Lower leg skin (tissue), 4 donors: ENCODE results near the gene DTYMK. TPM values are rescaled to one million over a fixed set of nuclear protein-coding genes. Genes with fewer than 3 reads are reported as not detected.

ENCODE experiments used
- DNase-seq, 2 donors: peaks; one replicate each; pipeline ENCODE4 v3.0.0-alpha.2; 2019; ENCODE audit warnings: low spot score in 2 of 2
- H3K4me3 ChIP-seq: fragments of 200-600 bp; sonication (generic); 2 replicates; pipeline ENCODE4 v1.5.1; 2017; ENCODE audit warnings: mild to moderate bottlenecking, low read depth; ENCODE audit not compliant: poor library complexity, severe bottlenecking
- CTCF ChIP-seq, 3 donors: fragments of 450-650 bp; IDR thresholded peaks; one replicate each; pipeline ENCODE4 v1.5.1; 2016; ENCODE audit warnings: antibody characterized with exemption in 3 of 3, mild to moderate bottlenecking in 3 of 3, moderate library complexity in 2 of 3
- POLR2A ChIP-seq, 2 donors: fragments of 450-650 bp; IDR thresholded peaks; one replicate each; pipeline ENCODE4 v1.6.1; 2016 to 2017; ENCODE audit warnings: antibody characterized with exemption in 2 of 2, mild to moderate bottlenecking in 1 of 2, moderate library complexity in 1 of 2
- WGBS, 2 donors: methylation state at CpG; one replicate each; pipeline ENCODE4 v1.1.5; 2018; 5-methylcytosine and 5-hydroxymethylcytosine counted together
- intact Hi-C: fragments of 100-400 bp; cut with DNase I; formaldehyde crosslinking; loops from one replicate; pipeline ENCODE4 v1.15.0; 2023; ENCODE audit warnings: low total_unique reads
- total RNA-seq, 4 donors: library from RNA; depleted of rRNA; stranded (reverse); fragments of >200 nt; gene quantifications; one replicate each; pipeline ENCODE4 v1.1.0, GENCODE V29; 2016

The DTYMK gene
- total RNA-seq, 4 donors from 2014 or later, result 6.6 to 16.2 (median 12.0) TPM

- TF ChIP-seq CTCF (IDR thresholded peaks at IDR 0.05) (peak in 1 of 3 donors; percentile 12), POLR2A (IDR thresholded peaks at IDR 0.05) (no peak)
- peak; percentile 60 to 96 for DNase-seq
- intact Hi-C loops, result no loop called here
- peak overlapping the region; percentile 76 for H3K4me3 ChIP-seq
- WGBS, 2 donors, result 0 to 4% methylated on average over 8 of the region's 98 CpGs
These were observed 15.8 kb upstream of the DTYMK start for GRCh38 chr2:241702155-241703031.

- peak; percentile 94 to 99 for DNase-seq
- intact Hi-C loops, result no loop called here
- no peak for TF ChIP-seq POLR2A (IDR thresholded peaks at IDR 0.05)
- TF ChIP-seq CTCF (IDR thresholded peaks at IDR 0.05), result no peak
- peak within 1 kb of the TSS; percentile 76 for H3K4me3 ChIP-seq
- 1% methylated on average over 31 to 51 of the region's 96 CpGs for WGBS, 2 donors
These were observed 15.0 kb upstream of the DTYMK start, which contains the start of gene ING5 for GRCh38 chr2:241701399-241702154. Gene ING5, plus strand, starts transcription at chr2:241702039. Its CDS starts 27 bp downstream, at chr2:241702066.

GRCh38 chr2:241701149-241701398 lies 14.5 kb upstream of the DTYMK start:
- TF ChIP-seq CTCF (IDR thresholded peaks at IDR 0.05) (no peak), POLR2A (IDR thresholded peaks at IDR 0.05) (no peak)
- intact Hi-C loops, result no loop called here
- DNase-seq, result peak in 1 of 2 donors; percentile 72
- H3K4me3 ChIP-seq, result peak overlapping the region; percentile 67
- WGBS, 2 donors, result 2 to 3% methylated on average over 17 of the region's 17 CpGs

GRCh38 chr2:241695651-241696050 lies 9.0 kb upstream of the DTYMK start:
- intact Hi-C loops, result no loop called here
- no peak overlapping the region for H3K4me3 ChIP-seq
- no peak for DNase-seq
- WGBS, 2 donors, result 86 to 97% methylated on average over 4 of the region's 4 CpGs
- TF ChIP-seq CTCF (IDR thresholded peaks at IDR 0.05) (no peak), POLR2A (IDR thresholded peaks at IDR 0.05) (no peak)

GRCh38 chr2:241692448-241692847 lies 5.8 kb upstream of the DTYMK start:
- intact Hi-C loops, result no loop called here
- H3K4me3 ChIP-seq, result no peak overlapping the region
- TF ChIP-seq CTCF (IDR thresholded peaks at IDR 0.05) (no peak), POLR2A (IDR thresholded peaks at IDR 0.05) (no peak)
- WGBS, 2 donors, result 88 to 93% methylated on average over 6 of the region's 6 CpGs
- no peak for DNase-seq
